GM19043 (cell line): ENCODE measurements around the gene NTRK3.

Experiments
- ATAC-seq: cut with Tn5 transposase; IDR thresholded peaks from one replicate; pipeline ENCODE4 v1.9.1; 2021; ENCODE audit warnings: low read depth; ENCODE audit not compliant: unreplicated experiment

The NTRK3 gene

DNA sequence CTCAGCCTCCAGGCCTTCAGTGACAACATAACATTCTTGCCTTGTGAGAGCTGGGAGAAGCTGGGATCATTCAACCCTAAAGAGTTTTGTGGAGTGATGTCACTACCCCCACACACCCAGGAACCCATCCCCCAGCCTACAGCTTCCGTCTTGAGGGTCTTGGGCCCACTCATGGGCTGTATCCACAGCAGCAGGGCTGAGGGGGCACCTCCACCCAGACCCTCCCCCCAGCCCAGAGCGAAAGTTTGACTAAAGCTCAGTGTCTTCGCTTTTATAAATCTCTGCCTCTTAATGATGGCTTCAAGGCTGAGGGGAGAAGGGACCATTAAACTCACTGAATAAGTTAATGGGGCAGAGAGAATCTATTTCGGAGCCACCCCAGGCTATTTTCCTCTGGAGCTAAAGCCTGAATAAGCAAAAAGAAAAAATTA is 23.8 kb downstream of the NTRK3 start:
- no peak for ATAC-seq

DNA sequence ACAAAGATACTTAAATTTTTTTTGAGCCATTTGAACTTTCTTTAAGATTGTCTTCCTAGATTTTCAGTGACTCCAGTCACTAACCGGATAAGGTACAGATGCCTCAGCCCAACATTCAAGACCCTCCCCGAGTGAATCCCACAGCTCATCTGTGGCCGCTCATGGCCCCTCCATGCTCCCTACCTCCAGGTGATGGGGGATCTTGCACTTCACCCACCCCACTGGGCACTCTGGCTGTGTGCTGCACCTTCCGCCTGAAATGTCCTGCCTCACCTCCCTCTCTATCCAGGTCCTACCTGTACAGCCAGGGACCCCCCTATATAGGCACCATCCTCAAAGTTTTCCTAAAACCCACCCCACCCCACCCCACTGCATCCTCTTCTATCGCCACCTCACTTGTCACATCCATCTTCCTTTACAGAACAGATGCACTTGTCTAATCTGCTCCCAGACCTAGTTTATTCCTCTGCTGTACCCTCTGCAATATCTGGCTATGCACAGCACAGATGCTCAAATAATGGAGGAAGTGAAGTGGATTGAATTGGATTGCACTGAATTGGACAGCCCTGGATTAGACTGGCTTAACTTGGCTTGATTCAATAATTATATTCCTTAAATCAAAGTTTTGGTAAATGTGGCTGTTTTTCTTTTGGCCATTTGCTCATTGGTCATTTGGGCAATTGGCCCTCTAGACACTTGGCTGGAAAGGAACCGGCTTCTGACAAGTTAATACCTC is 24.5 kb downstream of the NTRK3 start:
- no peak for ATAC-seq

DNA sequence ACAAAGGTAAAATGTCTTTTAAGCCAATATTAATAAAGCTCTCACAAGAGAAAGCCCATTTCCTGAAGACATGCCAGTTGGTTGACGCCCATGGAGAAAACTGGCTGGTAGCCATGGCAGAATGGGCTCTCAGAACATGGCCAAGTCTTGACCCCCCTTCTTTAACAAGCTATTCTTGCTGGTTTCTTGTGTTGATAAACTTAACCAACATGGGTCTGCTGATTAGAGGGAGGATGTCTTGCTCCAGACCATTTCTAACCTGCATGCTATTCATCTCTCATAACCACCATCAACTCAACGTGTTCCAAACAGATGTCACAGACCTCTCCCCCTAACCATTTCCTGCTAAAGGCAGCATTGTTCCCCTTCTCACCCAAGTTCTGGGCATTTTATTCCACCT is 25.7 kb downstream of the NTRK3 start:
- ATAC-seq = no peak

- ATAC-seq = no peak
Measured at GRCh38 chr15:88225461-88225860, 31.1 kb downstream of the NTRK3 start.

GRCh38 chr15:88223084-88223483 is 33.5 kb downstream of the NTRK3 start:
- no peak for ATAC-seq

DNA sequence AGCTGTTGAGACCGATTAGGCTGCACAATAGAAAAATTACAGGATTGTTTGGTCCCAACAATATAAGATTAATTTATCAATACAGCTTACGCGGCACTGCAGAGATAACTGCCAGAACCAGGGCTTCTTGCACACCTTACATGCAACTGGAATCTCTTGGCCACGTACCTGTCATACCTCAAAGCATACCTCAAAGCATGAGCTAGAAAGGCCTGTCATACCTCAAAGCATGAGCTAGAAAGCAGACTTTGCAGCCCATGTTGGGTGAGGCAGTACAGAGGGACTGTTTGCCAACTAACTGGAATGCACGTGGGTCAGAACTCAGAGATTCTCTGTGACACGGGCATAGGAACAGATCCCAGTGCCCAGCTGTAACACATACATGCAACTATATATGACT is 34.7 kb downstream of the NTRK3 start:
- no peak for ATAC-seq

- ATAC-seq = no peak
Measured at GRCh38 chr15:88220443-88221335, 35.9 kb downstream of the NTRK3 start.

DNA sequence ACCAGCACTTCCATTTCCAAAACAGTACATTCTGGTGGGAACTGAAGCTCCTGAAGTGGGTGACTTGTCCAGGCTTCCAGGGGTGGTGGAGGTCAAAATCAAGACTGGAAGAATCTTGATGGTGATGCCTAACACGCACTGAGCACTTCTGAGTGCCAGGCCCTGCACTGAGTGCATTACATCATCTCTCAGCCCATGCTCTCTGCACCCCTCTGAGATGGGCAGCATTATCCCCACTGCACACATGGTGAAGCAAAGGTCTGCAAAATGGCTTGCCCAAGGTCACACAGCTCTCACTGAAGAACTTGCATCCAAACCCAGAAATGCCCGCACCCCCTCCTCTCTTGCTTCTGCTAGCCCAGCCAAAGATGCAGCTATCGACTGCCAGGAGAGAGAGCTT is 36.9 kb downstream of the NTRK3 start:
- no peak for ATAC-seq

- ATAC-seq = no peak
Measured at GRCh38 chr15:88218557-88219221, 37.9 kb downstream of the NTRK3 start.

DNA sequence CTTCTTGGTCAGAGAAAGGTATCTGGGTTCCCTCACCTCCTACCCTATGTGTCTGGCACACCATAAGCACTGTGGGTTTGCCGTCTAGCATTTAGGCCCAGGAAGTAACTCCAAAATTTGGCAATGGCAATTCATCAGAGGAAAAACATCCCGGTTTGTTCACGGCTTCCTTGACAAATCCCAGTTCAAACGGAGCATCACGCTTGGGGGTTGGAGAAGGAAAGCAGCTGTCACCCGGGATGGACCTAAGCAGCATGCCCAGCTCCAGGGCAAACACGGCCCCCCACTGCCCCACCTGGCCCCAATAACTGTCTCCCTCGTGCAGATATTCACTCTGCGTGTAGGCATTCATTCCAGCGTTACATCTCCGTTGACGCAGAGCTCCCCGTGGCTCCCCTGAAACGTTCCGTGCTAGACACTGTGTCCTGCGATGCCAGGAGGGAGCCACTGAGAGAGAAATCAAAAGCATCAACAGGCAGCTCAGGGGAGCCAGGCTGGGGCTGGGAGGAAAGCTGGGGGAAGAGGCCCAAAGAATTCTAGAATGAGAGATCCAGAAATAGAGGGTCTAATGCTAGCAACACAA is 41.4 kb downstream of the NTRK3 start:
- ATAC-seq = no peak

GRCh38 chr15:88209111-88209510 is 47.4 kb downstream of the NTRK3 start:
- ATAC-seq = no peak

- no peak for ATAC-seq
Measured at GRCh38 chr15:88208396-88208795, 48.1 kb downstream of the NTRK3 start.

- no peak for ATAC-seq
Measured at GRCh38 chr15:88207565-88207964, 49.0 kb downstream of the NTRK3 start.

DNA sequence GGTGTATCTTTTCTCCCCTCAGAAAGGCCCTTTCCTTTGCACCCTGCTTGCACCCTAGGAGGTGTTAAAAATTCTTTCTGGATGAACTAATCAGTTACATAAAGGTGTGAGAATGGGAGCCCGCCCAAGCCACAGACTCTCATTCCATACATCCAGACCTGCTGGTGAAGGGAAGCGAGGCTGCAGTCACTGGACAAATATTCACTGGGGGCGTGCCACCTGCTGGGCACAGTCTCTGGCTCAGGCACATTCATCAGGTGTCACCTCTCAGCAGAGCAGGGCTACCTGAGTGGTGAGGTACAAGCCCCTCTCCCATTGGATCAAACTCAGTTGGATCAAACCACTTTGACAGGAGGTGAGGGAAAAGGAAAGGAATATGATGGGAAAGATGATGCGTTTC is 52.0 kb downstream of the NTRK3 start:
- ATAC-seq = no peak

DNA sequence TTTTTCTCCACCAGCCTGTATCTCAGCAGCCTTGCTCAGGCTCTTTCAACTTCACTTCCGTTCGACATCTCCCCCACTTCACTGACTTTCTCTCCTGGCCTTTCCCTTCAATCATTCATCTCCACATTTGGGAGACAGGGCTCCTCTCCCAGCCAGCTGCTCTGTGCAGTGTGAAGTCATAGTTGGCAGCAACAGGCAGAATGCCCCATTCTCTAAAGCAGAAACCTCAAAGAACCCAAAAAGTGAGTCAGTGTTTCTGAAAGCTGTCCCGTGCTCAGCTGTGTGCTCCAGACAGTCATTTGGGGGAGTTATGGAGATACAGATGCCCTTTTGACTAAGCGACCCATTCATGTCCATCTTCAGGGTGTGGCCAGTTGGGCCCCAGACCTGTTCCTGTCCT is 54.3 kb downstream of the NTRK3 start:
- no peak for ATAC-seq

DNA sequence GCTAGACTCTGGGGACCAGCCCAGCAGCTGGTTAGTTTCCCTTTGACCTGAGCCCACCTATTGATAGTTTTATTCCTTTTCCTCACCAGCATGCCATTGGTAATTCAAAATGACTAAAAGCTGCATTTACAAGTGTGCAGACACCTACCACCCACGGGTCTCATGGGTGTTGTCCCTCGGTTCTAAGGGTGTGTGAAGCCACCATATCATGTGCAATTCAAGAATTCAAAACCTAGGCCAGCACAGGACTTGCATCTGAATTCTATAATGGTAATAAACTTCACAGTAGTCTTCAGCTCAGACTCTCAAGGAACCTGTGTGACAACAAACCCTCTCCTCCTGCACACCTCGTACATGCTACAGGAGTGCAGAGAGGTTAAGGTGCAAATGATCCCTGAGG is 55.3 kb downstream of the NTRK3 start:
- ATAC-seq = no peak

- ATAC-seq = no peak
Measured at GRCh38 chr15:88196961-88197360, 59.6 kb downstream of the NTRK3 start.

DNA sequence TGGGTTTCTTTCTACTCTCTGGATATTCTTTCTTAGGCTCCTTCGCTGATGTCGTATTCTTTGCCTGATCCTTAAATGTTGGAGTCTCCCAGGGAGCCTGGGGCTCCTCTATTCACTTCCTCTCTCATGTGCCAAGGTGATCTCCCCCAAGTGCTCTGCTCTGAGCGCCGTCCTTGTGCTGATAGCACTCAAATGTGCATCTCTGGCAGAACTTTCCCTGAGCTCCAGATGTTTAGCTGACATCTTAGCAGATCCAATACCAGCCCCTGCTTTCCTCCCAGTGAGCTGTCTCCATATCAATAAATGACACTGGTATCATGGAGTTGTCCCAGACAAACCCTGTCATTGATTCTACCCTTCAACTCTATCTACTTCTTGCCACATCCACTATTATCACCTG is 62.4 kb downstream of the NTRK3 start:
- ATAC-seq = no peak

GRCh38 chr15:88193415-88193814 is 63.1 kb downstream of the NTRK3 start:
- no peak for ATAC-seq

- no peak for ATAC-seq
Measured at GRCh38 chr15:88191812-88192165, 64.8 kb downstream of the NTRK3 start.

GRCh38 chr15:88190232-88190631 is 66.3 kb downstream of the NTRK3 start:
- ATAC-seq = no peak
